GM10248 (cell line): ENCODE data around the gene CADPS2.
"Not testable (repeated sequence)": the region's sequence is repeated elsewhere in the genome, so short reads cannot be mapped to it uniquely, and the experiment has no call there.

Experiments used
- CTCF ChIA-PET: fragments of 300-600 bp; sonication (Branson Sonifier 250); formaldehyde crosslinking; extraction: SDS; loops from one replicate; lab custom pipeline; 2021; ENCODE audit warnings: antibody characterized with exemption; lab: Yijun Ruan, JAX
- POLR2A ChIA-PET: fragments of 350-650 bp; sonication (Branson Sonifier 250); formaldehyde crosslinking; extraction: SDS; loops from one replicate; lab custom pipeline; 2020; ENCODE audit warnings: antibody characterized with exemption; lab: Yijun Ruan, JAX
- DNase-seq: peaks from one replicate; pipeline ENCODE4 v3.0.0; 2012; ENCODE audit errors: extremely low spot score
- CTCF ChIP-seq: IDR thresholded peaks from 2 replicates; pipeline ENCODE4 v1.5.1; 2012; ENCODE audit warnings: mild to moderate bottlenecking, low read depth; ENCODE audit errors: extremely low read depth, missing control alignments, control extremely low read depth

CADPS2 gene

GRCh38 chr7:122682815-122683550 lies 203.3 kb downstream of the CADPS2 start:
- no peak for TF ChIP-seq CTCF
- no peak for DNase-seq
- ChIA-PET POLR2A (no interaction called here), CTCF (no interaction called here)

- CTCF ChIA-PET, POLR2A ChIA-PET, DNase-seq: not testable (repeated sequence)
Measured at GRCh38 chr7:122681186-122681585, 205.1 kb downstream of the CADPS2 start.

- DNase-seq, result no peak
- no peak for TF ChIP-seq CTCF
- CTCF ChIA-PET, result no interaction called here
- POLR2A ChIA-PET, result no interaction called here
Measured at GRCh38 chr7:122679813-122680212, 206.4 kb downstream of the CADPS2 start.

GRCh38 chr7:122679269-122679709 lies 207.0 kb downstream of the CADPS2 start:
- CTCF ChIA-PET, POLR2A ChIA-PET, DNase-seq: not testable (repeated sequence)

- ChIA-PET POLR2A (no interaction called here), CTCF (interaction anchor here (0.7 to 1.0 kb wide), 2 partner anchors 13 to 79 kb away, joined by 3 to 4 read pairs; no protein-coding TSS in a partner anchor)
- no peak for TF ChIP-seq CTCF
- DNase-seq, result no peak
Measured at GRCh38 chr7:122677149-122677548, 209.1 kb downstream of the CADPS2 start.

- ChIA-PET CTCF (interaction anchor here (0.7 to 1.0 kb wide), 2 partner anchors 12 to 79 kb away, joined by 3 to 4 read pairs; no protein-coding TSS in a partner anchor), POLR2A (no interaction called here)
- DNase-seq, result no peak
- no peak for TF ChIP-seq CTCF
Measured at GRCh38 chr7:122676466-122676865, 209.8 kb downstream of the CADPS2 start.

GRCh38 chr7:122675621-122676020 lies 210.6 kb downstream of the CADPS2 start:
- CTCF ChIA-PET, result no interaction called here
- no peak for TF ChIP-seq CTCF
- POLR2A ChIA-PET, result no interaction called here
- no peak for DNase-seq
